DLD1 (cell line): ENCODE measurements around the gene HLA-DOA.

Experiments
- in situ Hi-C: cut with HindIII; loops from 2 replicates; pipeline ENCODE4 v1.10.0; 2017; ENCODE audit warnings: low sequenced_read_pairs

HLA-DOA gene

DNA sequence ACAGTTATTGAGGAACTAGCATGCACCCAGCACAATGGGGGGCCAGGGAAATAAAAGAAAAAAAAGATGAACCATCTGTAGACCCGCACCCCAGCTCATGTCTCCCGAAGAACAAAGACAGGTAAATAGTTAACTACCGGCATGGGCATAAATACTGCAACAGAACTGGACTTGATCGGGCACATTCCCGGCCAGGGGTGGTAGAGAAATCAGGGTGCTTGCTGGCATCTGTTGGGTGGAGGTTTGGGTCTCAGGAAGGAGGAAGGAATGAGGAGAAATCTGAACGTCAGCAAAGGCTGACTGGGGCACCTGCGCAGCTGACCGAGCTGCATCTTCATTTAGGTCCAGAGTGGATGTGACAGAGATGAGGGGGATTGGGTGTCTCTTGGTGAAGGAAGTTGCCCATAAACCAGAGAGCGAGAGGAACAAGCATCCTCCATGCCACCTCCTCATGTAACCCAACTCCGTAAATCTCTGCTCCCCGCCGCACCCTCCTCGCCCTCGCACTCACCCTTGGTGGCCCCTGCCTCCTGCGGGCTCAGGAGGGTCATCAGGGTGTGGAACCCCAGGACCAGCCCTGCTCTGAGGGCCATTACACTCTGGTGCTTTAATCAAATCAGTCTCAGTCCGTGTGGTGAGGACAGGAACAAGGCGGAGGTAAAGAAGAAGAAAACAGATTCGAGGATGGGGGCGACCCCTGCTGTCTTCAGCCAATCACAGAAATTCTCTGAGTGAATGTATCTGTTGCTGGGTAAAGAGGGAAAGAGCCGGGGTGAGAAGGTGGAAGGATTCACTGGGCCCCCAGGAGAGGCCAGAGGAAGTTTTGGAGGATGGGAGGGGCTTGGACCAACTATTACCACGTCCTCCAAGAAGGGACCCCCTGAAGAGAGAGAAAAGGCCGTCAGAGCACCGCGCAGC is at the start of gene HLA-DOA:
TSS of gene HLA-DOA (minus strand) at position 648 of the 918 bp plus-strand sequence.
- in situ Hi-C loops: no loop called here

DNA sequence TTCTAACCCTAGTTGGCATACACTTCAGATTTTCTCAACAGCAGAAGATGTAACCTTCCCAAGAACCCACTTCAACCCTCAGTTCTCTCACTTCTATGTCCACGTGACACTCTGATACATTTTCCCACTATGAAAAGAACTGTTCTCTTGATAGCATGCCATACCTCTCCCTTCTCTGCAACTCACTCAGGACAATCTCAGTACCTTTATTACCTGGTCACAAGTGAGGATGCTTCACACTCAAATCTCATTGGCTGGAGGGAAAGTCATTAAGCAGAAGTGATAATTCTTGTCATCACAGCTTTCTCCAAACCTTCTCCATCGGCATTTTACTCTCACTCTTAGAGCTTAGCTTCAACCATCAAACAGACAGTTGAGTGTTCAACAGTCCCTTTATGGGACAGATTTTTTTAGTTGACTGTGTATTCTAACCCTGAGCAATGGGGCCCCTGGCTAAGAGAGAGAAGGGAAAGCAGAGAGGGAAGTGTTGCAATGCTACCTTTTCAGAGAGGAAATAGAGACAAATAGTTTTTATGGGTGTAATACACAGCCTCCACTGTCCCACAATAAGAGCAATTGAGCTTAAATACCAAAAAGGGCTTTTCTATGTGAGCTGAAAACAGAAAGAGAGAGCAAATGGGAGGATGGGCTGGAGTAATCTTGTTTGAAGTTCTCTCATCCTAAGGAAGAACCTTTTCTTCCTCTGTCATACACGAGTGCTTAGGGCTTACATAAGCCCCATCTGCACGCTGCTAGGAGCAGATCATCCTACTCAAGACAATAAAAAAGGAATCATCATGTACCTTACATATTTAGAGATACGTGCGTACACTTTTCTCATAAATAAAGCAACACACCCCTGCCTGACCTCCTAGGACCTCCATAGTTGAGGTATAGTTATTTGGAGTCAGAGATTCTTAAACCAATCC is 48.1 kb upstream of the HLA-DOA start:
- in situ Hi-C loops: no loop called here

DNA sequence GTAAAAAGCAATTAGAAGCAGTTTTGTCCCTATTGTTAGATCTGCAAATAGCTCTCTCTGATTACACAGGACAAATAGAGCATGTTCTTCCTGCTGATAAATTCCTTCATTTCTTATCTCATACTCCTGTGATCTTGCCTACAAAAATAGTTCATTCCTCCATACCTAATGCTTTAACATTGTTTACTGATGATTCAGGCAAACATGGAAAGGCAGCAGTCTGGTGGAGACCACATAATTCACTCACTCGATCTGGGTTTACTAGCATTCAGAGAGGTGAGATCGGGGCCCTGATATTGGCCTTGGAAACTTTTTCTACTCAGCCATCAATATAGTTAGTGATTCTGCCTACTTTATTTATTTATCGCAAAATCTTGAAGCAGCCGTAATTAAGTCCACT is 43.8 kb upstream of the HLA-DOA start:
- in situ Hi-C loops: no loop called here

DNA sequence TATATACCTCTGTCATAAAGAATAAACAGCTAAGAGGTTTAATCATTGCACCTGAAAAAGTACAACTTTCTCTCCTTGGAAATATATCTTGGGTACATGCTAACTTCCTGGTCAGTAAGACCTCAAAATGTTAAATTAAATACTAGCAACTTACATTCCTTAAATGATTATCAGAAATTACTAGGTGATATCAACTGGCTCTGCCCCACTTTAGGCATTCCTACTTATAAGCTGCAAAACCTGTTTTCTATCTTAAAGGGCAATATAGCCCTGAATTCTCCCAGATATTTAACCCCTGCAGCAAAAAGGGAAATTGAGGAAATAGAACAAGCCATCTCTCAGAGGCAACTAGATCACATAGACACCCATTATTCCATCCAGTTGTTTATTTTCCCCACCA is 43.2 kb upstream of the HLA-DOA start:
- in situ Hi-C loops: no loop called here

DNA sequence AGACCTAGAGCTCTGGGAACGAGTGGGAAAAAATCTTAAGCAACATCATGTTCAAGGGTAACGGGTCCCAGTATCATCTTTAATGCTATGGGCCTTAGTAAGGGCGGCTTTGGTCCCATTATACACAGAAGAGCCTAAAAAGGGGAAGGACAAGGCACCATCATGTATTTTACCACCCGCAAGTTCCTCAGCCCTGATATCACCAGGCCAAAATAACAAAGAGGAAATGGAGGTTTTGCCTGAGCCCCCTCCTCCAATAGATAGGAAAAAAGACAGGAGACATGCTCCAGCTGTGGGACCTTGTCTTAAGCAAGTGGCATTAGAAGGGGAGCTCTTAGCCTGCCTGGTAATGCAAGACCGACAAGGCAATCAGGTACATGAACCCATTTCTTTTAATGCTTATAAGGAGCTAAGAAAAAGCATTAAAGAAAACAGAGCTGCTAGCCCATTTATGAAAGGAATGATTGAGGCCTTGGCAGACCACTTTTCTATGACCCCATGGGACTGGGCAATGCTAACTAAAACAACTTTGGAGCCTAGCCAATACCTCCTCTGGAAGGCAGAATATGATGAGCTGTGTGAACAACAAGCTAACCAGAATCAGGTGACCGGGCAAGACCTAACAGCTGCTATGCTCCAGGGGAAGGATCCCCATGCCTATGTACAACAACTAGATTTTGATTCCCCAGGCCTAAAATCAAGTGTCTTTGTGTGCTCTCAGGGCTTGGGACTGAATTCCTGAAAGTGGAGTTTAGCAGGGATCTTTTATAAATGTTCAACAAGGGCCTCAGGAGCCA is 40.8 kb upstream of the HLA-DOA start:
- in situ Hi-C loops: no loop called here

DNA sequence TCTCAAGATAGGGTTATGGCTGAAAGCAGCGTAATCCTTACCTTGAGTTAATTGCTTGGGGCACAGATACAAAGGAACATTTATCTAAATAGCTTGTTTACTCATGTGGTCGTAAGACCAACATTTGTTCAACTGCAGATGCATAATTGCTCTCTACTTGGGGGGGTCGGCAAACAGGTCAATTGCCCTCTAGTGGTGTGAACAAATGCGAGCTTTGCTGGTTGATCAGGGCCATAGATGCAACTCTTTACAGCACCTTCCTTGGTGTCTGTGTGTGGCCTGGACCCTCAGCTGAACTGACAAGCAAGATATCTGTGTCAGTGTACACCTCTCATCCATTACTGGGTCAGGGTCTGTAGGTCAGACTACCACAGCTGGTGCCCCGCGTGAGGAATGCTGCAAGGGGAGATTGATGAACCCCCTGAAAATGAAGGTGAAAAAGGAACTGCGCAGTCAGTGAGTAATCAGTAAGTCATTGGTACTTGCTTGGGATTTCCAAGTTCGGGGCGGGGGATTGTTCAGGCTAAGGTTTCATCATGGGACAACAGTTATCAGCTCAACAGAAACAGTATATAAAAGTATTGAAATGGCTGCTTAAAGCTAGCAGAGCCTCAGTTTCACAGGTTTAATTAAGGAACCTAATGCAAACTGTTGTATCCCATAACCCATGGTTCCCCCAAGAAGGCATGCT is 40.1 kb upstream of the HLA-DOA start:
- in situ Hi-C loops: no loop called here

DNA sequence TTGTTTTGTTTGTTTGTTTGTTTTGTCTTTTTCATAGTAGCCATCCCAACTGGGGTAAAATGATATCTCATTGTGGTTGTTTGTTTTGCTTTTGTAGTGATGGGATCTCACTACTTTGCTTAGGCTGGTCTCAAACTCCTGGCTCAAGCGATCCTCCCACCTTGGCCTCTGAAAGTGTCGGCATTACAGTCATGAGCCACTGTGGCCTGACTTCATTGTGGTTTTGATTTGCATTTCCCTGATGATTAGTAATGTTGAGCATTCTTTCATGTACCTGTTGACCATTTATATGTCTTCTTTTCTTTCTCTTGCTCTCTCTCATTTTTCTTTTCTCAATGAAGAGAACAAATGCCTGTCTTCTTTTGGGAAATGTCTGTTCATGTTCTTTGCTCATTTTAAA is 30.8 kb upstream of the HLA-DOA start:
- in situ Hi-C loops: no loop called here

DNA sequence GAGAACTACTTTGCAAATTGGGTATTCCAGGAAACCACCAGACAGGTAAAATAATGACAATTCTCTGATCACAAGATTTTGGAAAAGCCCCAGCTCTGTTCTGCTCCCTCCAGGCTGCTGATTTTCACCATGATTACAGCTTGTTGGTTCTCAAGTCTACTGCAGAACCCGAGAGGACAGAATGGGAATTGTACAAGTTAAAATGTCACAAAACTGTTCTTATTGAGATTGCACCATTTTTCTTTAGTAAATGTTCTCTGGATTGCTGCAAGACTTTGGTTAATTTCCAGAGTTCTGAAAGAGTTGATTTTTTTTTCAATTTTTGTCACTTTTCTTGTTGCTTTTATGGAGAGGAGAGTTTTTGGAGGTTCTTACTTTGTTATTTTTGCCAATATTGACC is 27.1 kb upstream of the HLA-DOA start:
- in situ Hi-C loops: loop anchor here (5.0 kb wide), 1 partner anchor 51 kb away; no protein-coding TSS in a partner anchor

DNA sequence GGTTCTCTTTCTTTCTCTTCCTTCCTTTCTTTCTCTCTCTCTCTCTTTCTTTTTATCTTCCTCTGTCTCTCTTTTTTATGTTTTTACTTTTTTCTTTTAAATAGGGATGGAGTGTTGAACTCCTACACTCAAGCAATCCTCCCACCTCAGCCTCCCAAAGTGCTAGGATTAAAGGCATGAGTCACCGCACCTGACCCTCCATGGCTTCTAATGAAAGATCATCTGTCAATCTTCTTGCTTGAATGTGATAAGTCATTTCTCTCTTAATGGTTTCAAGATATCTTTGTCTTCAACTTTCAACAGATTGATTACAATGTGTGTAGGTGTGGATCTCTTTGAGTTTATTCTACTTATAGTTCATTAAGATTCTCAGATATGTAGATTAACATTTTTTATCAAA is 25.2 kb upstream of the HLA-DOA start:
- in situ Hi-C loops: no loop called here

DNA sequence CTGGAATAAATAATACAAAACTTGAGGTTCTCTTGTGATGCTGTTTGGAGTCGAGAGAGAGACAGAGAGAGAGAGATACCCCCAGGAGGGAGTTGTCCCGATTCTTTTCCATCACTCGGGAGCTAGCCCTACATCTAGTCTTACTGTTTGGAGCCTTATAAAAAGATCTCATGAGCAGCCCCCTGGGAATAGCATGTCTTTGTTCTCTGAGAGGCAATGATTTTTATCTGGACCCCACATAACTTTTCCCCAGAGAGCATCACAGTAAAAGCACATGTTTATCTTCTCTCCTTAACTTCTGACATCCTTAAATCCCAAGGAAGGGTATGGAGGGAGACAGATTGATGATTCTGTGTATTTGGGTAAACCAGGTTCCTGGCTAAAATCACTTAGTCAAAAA is 20.9 kb upstream of the HLA-DOA start:
- in situ Hi-C loops: no loop called here

DNA sequence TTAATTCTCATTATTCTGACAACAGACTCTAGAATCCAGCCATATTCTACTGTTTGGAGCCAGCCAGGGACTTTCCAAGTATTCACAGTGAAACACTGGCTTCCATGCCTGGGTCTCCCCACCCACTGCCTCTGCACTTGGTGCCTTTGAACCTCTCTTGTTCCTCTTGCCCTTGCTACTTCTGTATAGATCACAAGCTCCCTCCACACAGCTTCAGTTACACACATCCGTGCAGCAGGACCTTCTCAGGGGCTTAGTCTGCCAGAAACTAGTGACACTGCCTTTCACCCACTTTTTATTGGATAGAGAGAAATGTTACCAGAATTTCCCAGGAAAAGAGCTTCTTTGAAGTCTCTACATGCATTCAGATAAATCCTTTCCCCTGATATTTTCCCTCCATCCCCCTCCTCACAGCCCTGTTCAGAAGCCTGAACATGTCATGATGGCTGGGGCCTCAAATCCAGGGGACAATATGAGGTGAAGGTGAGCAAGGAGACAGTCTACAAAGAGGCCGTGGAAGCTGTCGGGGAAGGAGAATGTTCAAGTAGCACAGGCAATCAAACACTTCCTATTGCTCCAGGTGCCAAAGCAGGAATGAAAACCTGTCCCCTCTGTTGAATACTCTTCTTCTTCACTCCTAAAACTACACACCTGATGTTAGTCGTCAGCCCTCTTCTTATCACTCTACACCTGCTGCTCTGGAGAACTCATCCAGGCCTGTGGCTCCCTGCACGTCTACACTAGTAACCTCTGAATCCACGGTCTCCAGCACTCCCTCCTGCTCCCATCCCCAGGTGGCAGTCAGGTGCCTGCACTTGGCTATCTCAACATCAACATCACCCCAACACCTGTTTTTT is 20.2 kb upstream of the HLA-DOA start:
- in situ Hi-C loops: no loop called here

DNA sequence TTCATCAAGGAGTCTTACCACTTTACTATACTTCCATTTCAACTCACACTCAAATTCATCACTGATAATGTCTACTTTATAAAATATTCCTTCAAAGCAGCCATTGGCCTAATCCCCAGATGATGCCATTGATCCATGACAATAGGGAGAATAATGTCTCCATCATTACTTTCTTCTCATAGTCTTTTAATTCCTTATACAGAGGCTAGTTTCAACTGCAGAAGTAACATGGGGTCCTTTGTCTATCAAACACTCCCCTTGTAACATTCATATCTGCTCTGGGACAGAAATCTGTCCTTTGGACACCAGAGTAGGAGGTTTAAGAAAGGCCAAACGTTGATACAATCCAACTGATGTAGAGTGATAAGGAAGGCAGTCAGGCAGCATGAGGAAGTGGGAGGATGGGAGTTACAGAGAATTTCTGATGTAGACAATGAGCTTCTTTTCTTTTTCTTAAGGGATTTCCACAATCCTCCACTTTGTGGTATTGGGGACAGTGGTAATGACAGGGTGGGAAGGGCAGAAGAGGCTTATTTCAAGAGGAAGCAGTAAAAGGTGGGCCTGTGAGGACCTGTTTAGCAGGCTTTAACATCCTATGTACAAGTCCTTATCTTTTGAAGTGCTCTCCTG is 18.9 kb upstream of the HLA-DOA start:
- in situ Hi-C loops: no loop called here

DNA sequence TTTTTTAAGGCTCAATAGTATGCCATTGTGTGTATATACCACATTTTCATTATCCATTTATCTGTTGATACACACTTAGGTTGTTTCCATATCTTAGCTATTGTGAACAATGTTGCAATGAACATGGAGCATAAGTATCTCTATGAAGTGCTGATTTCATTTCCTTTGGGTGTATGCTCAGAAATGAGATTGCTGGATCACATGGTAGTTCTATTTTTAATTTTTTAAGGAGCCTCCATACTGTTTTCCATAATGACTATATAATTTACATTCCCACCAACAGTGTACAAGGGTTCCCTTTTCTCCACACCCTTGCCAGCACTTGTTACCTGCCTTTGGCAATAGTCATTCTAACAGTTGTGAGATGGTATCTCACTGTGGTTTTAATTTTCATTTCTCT is 15.1 kb upstream of the HLA-DOA start:
- in situ Hi-C loops: no loop called here

DNA sequence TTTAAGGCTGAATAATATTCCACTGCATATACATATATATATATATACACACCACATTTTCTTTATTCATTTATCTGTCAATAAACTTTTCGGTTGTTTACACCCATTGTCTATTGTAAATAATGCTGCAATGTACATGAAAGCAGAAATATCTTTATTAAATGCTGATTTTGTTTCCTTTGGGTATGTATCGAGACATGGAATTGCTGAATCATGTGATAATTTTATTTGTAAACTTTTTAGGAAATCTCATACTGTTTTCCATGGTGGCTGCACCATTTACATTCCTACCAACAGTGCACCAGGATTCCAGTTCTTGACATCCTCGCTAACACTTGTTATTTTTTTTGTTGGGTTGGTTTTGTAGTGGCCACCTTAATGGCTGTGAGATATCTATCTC is 14.1 kb upstream of the HLA-DOA start:
- in situ Hi-C loops: no loop called here

DNA sequence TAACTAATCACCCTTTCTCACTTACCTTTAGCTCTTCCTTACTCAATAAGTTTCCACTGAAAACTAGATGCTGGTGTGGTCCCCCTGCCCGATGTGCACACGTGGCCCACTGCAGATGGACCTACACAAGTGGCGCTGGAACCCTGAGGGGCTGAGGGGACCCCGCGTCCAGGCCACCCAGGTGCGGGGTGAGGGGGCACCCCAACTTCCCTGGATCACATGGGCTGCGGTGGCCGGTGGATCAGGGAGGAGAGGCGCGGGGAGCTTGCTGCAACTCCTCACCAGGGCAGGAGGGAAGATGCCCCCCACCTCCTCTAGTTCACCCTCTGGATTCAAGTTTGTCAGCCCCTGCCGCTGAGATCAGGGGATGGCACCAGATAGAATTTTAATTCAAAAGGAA is 12.5 kb upstream of the HLA-DOA start:
- in situ Hi-C loops: no loop called here

DNA sequence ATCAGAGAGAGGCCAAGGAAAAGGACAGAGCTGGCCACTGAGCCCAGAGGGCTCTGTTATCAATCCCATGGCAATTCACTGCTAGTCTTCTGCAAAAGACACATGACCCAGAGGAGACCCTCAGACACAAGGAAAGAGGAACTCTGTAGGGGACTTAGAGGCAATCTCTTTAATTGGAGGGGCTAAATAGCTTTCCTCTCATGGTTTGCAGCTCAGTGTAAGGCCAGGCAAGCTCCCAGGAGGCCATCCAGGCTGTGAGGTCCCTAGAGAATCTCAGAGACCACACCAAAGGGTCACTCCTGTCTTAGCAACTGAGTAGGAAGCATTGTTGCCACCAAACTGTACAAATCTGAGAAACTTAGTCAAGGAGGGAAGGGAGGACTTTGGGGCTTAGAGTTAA is 10.0 kb upstream of the HLA-DOA start:
- in situ Hi-C loops: no loop called here

DNA sequence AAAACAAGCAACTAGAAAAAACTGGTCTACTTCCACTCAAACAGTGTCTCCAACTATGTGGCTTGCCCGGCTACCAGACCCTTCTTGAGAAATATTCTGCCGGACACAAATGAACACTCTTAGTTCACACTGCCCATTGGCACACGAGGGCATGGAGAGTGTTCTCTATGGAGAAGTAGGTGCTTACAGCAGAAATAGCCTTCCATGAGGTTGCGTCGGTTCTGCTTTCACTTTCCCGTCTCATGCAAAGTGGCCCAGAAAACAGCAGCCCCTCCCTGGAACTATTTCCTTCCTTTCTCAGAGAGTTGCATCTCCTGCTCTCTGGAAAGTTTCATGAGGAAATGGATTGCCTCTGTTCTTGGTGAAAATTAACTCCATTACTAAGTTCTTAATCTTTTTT is 9.5 kb upstream of the HLA-DOA start:
- in situ Hi-C loops: no loop called here

DNA sequence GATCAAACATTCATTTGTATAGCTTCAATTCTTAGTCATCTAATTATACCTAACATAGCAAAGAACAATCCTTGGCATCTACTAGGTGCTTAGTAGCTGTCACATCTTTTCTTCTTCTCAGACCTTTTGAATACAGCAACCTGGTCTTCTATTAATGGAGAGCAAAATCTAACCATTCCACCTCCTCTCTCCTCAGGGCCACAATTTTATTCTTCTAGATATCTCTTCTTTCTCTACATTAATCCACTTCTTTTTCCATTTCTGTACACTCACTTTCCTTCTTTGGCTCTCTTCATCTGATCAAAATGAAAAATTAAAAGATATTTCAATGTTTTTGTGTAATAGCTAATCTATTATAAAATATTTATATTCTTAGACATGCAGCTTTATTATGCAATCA is 9.0 kb upstream of the HLA-DOA start:
- in situ Hi-C loops: no loop called here
